Pancreas (tissue), 10 donors: ENCODE results near the gene GALNT7. TPM values are rescaled to one million over a fixed set of nuclear protein-coding genes. Genes with fewer than 3 reads are reported as not detected.
"Not testable (repeated sequence)": the region's sequence is repeated elsewhere in the genome, so short reads cannot be mapped to it uniquely, and the experiment has no call there.

Source experiments
- ATAC-seq, 4 donors: fragments of 200-7000 bp; cut with Tn5 transposase; one replicate each; pipeline versions ENCODE4 v1.8.0 to v1.9.1; 2020; ENCODE audit warnings: mild to moderate bottlenecking in 4 of 4, moderate library complexity in 4 of 4
- DNase-seq, 6 donors: peaks; one replicate each; pipeline ENCODE4 v3.0.0-alpha.2; 2020
- FAIRE-seq: peaks from 2 replicates; lab custom pipeline; 2012; peaks lifted over from hg19 to GRCh38; lab: Jason Lieb, UNC
- H3K27ac ChIP-seq, 4 donors: fragments of 200-600 bp; sonication (generic); 1 replicate in 3 of 4; 2 replicates in 1 of 4; pipeline versions ENCODE4 v1.5.0 to v1.8.0; 2020
- H3K27me3 ChIP-seq, 4 donors: fragments of 200-600 bp; one replicate each; pipeline ENCODE4 v1.8.0; 2021
- H3K36me3 ChIP-seq, 3 donors: fragments of 200-600 bp; sonication (generic) in 1 of 3; one replicate each; pipeline versions ENCODE4 v1.5.0 to v1.8.0; 2020 to 2021
- H3K4me1 ChIP-seq, 3 donors: fragments of 200-600 bp; one replicate each; pipeline ENCODE4 v1.8.0; 2021
- H3K4me3 ChIP-seq, 4 donors: fragments of 200-600 bp; sonication (generic) in 2 of 4; one replicate each; pipeline versions ENCODE4 v1.5.0 to v1.8.0; 2020 to 2021
- H3K9me3 ChIP-seq, 4 donors: fragments of 200-600 bp; one replicate each; pipeline ENCODE4 v1.8.0; 2021
- CTCF ChIP-seq, 4 donors: fragments of 200-600 bp; sonication (generic) in 3 of 4; IDR thresholded peaks; one replicate each; pipeline versions ENCODE4 v1.5.0 to v1.8.0; 2021; ENCODE audit warnings: antibody characterized with exemption in 4 of 4
- WGBS, 2 donors: extraction: QIAGEN DNeasy Blood & Tissue Kit; methylation state at CpG; one replicate each; pipeline ENCODE4 v1.1.7; 2013; 5-methylcytosine and 5-hydroxymethylcytosine counted together
- intact Hi-C, 3 donors: fragments of 100-400 bp; cut with DNase I; formaldehyde crosslinking; loops; one replicate each; pipeline versions ENCODE4 v1.11.1 to v1.14.2; 2022
- polyA plus RNA-seq, 2 donors: library from polyadenylated mRNA; stranded (reverse); fragments of 200-250 nt; gene quantifications; one replicate each; pipeline ENCODE4 v1.2.3, GENCODE V29; 2013
- total RNA-seq, 6 donors: library from RNA; stranded (reverse); fragmentation: NEBNext Ultra II Directional in 4 of 6; extraction: Animal tissue kit (Norgen Biotek cat#: 25700) in 4 of 6; gene quantifications; one replicate each; pipeline versions ENCODE4 v1.2.1 to v1.2.4, GENCODE V29; 2021 to 2023
- donor health status: healthy with polysubstance abuse.
- donor health status: DM: no; HTN: no; CAD: no; lungs with moderate emphysema.
- donor health status: DM: no; HTN: no; CAD: no.
- donor health status: control.
- donor health status: control.
- donor health status: Bipolar disorder and iron deficiency.
- donor health status: DM: yes; HTN: yes; CAD: no.
- donor health status: DM: no; HTN: no; CAD: no.
- donor health status: DM: no; HTN: no; CAD: no.
- donor health status: DM: yes; HTN: yes; CAD: no.

The GALNT7 gene
- total and polyA plus RNA-seq, 8 donors: 5.7 to 31.2 (median 23.0) TPM

GRCh38 chr4:173181848-173182247 lies 13.2 kb downstream of the GALNT7 start:
- H3K27ac ChIP-seq: no peak overlapping the region
- no peaks in the 10 kb centered on the region for H3K36me3 ChIP-seq
- H3K27me3 ChIP-seq: no peaks in the 10 kb centered on the region
- intact Hi-C loops: no loop called here
- TF ChIP-seq CTCF (IDR thresholded peaks at IDR 0.05): no peak
- FAIRE-seq (peak; percentile 5), ATAC-seq (peak; percentile 44 to 73 (median 60)), DNase-seq (no peak)
- H3K4me1 ChIP-seq: peaks cover 15 to 53% (median 42%) of the 10 kb centered on the region in 3 donors
- 60 to 65% methylated on average over 3 of the region's 3 CpGs for WGBS, 2 donors
- no peaks in the 10 kb centered on the region for H3K9me3 ChIP-seq
- H3K4me3 ChIP-seq: no peak overlapping the region

- ATAC-seq (peak; percentile 23 to 51 (median 40)), FAIRE-seq (no peak), DNase-seq (no peak)
- no peaks in the 10 kb centered on the region for H3K9me3 ChIP-seq
- peaks cover 15 to 56% (median 42%) of the 10 kb centered on the region in 3 donors for H3K4me1 ChIP-seq
- H3K36me3 ChIP-seq: no peaks in the 10 kb centered on the region
- intact Hi-C loops: no loop called here
- no peak for TF ChIP-seq CTCF (IDR thresholded peaks at IDR 0.05)
- no peaks in the 10 kb centered on the region for H3K27me3 ChIP-seq
- H3K4me3 ChIP-seq: no peak overlapping the region
- no peak overlapping the region for H3K27ac ChIP-seq
- WGBS, 2 donors: 56 to 59% methylated on average over 4 of the region's 4 CpGs
Observed at GRCh38 chr4:173182403-173182802, 13.8 kb downstream of the GALNT7 start.

- FAIRE-seq, intact Hi-C loops: not testable (repeated sequence)
- WGBS, 2 donors: 97 to 98% methylated on average over 34 to 47 of the region's 50 CpGs
Observed at GRCh38 chr4:173183659-173184247, 15.1 kb downstream of the GALNT7 start.

GRCh38 chr4:173185847-173186510 lies 17.4 kb downstream of the GALNT7 start:
- WGBS, 2 donors: 48 to 55% methylated on average over 5 of the region's 5 CpGs
- DNase-seq (no peak), ATAC-seq (peak in 3 of 4 donors; percentile 38 to 76 (median 43)), FAIRE-seq (peak; percentile 83)
- peak overlapping the region in 1 of 4 donors; percentile 15 for H3K27ac ChIP-seq
- TF ChIP-seq CTCF (IDR thresholded peaks at IDR 0.05): no peak
- peaks cover 15 to 45% (median 28%) of the 10 kb centered on the region in 3 donors for H3K4me1 ChIP-seq
- intact Hi-C loops: no loop called here
- H3K27me3 ChIP-seq: no peaks in the 10 kb centered on the region
- no peaks in the 10 kb centered on the region for H3K9me3 ChIP-seq
- H3K4me3 ChIP-seq: no peak overlapping the region
- no peaks in the 10 kb centered on the region for H3K36me3 ChIP-seq

More at GRCh38 chr4:173183659-173184247, 15.1 kb downstream of the GALNT7 start:
- peak in 1 of 6 donors; percentile 34 for DNase-seq
- not testable (repeated sequence) for H3K27me3 ChIP-seq, H3K27ac ChIP-seq, H3K4me3 ChIP-seq, H3K9me3 ChIP-seq, ATAC-seq, H3K36me3 ChIP-seq
- H3K4me1 ChIP-seq: peaks cover 21 to 61% (median 48%) of the 10 kb centered on the region in 3 donors

- 98 to 100% methylated on average over 1 of the region's 1 CpG for WGBS, 2 donors
- no peak for TF ChIP-seq CTCF (IDR thresholded peaks at IDR 0.05)
- ATAC-seq (no peak), DNase-seq (no peak), FAIRE-seq (no peak)
- Histone ChIP-seq H3K27me3 (no peaks in the 10 kb centered on the region), H3K27ac (no peak overlapping the region), H3K4me3 (no peak overlapping the region), H3K9me3 (no peaks in the 10 kb centered on the region), H3K36me3 (no peaks in the 10 kb centered on the region), H3K4me1 (peaks cover 6 to 48% (median 22%) of the 10 kb centered on the region in 3 donors)
- intact Hi-C loops: no loop called here
Observed at GRCh38 chr4:173187732-173188131, 19.1 kb downstream of the GALNT7 start.
